ENCODE measurements around the gene BHLHE40. TPM values are rescaled to one million over a fixed set of nuclear protein-coding genes. Genes with fewer than 3 reads are reported as not detected.
A peak's percentile ranks its signal among the peaks of the same experiment; 100 is the strongest.

Gene BHLHE40
- total and polyA plus RNA-seq, 2 of the 13 experiments (the other 11 are each of a cell fraction or from before 2014, with no cell fraction given), result 1.8 to 51.0 TPM

GRCh38 chr3:5016211-5017161 is 37.2 kb downstream of the BHLHE40 start (continued):
- TF ChIP-seq, protein P1, sequence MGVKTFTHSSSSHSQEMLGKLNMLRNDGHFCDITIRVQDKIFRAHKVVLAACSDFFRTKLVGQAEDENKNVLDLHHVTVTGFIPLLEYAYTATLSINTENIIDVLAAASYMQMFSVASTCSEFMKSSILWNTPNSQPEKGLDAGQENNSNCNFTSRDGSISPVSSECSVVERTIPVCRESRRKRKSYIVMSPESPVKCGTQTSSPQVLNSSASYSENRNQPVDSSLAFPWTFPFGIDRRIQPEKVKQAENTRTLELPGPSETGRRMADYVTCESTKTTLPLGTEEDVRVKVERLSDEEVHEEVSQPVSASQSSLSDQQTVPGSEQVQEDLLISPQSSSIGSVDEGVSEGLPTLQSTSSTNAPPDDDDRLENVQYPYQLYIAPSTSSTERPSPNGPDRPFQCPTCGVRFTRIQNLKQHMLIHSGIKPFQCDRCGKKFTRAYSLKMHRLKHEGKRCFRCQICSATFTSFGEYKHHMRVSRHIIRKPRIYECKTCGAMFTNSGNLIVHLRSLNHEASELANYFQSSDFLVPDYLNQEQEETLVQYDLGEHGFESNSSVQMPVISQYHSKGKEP (CRISPR knock-in tag; IDR thresholded peaks at IDR 0.05), result no peak
- TF ChIP-seq YEATS2 (CRISPR knock-in tag; IDR thresholded peaks at IDR 0.05; ENCODE audit: borderline replicate concordance), result peak; percentile 49; the same call in 1 of the 2 replicates
- TF ChIP-seq ETV6 (CRISPR knock-in tag; conservative IDR thresholded peaks at IDR 0.05), result no peak
- no peak for TF ChIP-seq ZNF749 (CRISPR knock-in tag; IDR thresholded peaks at IDR 0.05; ENCODE audit: borderline replicate concordance)
- TF ChIP-seq ZNF878 (CRISPR knock-in tag; IDR thresholded peaks at IDR 0.05), result no peak
- TF ChIP-seq, protein P2, sequence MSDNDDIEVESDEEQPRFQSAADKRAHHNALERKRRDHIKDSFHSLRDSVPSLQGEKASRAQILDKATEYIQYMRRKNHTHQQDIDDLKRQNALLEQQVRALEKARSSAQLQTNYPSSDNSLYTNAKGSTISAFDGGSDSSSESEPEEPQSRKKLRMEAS (IDR thresholded peaks at IDR 0.05), result peak; percentile 63; the same call in 1 of the 2 replicates
- TF ChIP-seq ZNF780A (CRISPR knock-in tag; IDR thresholded peaks at IDR 0.05), result no peak
- no peak for TF ChIP-seq AKAP8 (CRISPR knock-in tag; IDR thresholded peaks at IDR 0.05)
- TF ChIP-seq, protein P3, sequence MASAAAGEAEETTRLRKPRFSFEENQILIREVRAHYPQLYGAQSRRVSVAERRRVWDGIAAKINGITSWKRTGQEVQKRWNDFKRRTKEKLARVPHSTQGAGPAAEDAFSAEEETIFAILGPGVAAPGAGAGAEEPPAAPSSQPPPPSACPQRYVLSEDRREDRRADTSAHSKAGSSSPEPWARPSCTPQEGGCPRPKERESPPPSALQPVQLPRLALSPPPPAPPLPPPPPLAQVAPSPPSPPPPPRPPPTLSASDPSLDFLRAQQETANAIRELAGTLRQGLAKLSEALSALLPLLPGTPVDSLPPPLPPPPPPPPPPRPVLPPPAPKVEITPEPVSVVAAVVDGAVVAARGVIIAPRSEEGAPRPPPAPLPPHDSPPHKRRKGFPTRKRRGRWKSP (CRISPR knock-in tag; IDR thresholded peaks at IDR 0.05), result no peak
- TF ChIP-seq LRRFIP1 (CRISPR knock-in tag; conservative IDR thresholded peaks at IDR 0.05), result no peak
- peak; percentile 88 for TF ChIP-seq MED1 (CRISPR knock-in tag; IDR thresholded peaks at IDR 0.05)
- TF ChIP-seq RFXAP (CRISPR knock-in tag; IDR thresholded peaks at IDR 0.05; ENCODE audit: borderline replicate concordance), result no peak
- TF ChIP-seq MLLT10 (CRISPR knock-in tag; IDR thresholded peaks at IDR 0.05), result no peak
- TF ChIP-seq ZNF790 (CRISPR knock-in tag; IDR thresholded peaks at IDR 0.05; ENCODE audit: borderline replicate concordance), result no peak
- TF ChIP-seq CENPX (CRISPR knock-in tag; IDR thresholded peaks at IDR 0.05), result no peak
- no peak for TF ChIP-seq TCF7L2 (IDR thresholded peaks at IDR 0.05; ENCODE audit: low read depth, low read length)
- peak; percentile 75; the same call in 1 of the 2 replicates for TF ChIP-seq ZNF792 (CRISPR knock-in tag; IDR thresholded peaks at IDR 0.05)
- peak; percentile 53; the same call in 1 of the 2 replicates for TF ChIP-seq FOXK2 (IDR thresholded peaks at IDR 0.05)
- TF ChIP-seq FOSL1 (CRISPR knock-in tag; IDR thresholded peaks at IDR 0.05; ENCODE audit: borderline replicate concordance), result no peak
